HG03442 (cell line): ENCODE results near the gene KCTD16.

Source experiments
- ATAC-seq: cut with Tn5 transposase; IDR thresholded peaks from one replicate; pipeline ENCODE4 v1.9.1; 2021; ENCODE audit warnings: mild to moderate bottlenecking, moderate library complexity; ENCODE audit not compliant: unreplicated experiment

KCTD16 gene

DNA sequence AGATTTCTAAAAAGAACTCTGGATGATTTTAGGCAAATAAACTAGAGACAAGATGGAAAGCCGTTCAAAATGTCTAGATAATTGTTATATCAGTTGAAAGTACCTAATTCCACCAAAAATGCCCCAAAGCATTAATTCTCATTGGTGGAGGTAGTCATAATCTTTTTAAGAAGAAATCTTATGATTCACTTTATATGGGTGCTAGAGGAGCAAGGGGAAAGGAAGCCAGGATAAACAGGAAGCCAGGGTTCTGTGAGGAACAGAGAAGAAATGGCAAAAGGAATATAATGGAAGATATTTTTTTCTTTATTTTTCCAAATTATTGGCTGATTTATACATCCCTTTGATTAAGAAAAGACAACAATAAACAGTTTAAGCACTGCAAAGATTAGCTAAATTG is 8.0 kb upstream of the KCTD16 start:
- no peak for ATAC-seq

- ATAC-seq, result no peak
Measured at GRCh38 chr5:144166696-144167095, 4.0 kb upstream of the KCTD16 start.

DNA sequence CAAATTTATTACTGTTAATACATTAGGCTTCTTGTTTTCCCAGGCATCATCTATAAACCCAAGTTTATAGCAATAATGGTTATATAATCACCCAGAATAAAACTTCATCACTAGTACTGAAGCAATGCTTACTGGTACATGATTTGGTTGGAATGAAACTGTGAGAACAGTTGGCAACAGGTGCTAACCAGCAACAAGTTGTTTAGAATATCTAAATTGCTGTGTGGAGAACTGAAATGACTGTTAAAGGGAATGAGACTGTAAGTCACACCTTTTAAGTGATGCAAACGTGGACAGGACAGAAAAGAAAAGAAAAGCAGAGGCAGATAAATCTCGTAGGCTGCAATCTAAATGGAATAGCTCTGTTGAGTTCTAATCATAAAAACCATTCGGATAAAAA is 2.7 kb upstream of the KCTD16 start:
- ATAC-seq, result no peak

- ATAC-seq, result no peak
Measured at GRCh38 chr5:144169904-144170275, 783 bp upstream of the KCTD16 start.

DNA sequence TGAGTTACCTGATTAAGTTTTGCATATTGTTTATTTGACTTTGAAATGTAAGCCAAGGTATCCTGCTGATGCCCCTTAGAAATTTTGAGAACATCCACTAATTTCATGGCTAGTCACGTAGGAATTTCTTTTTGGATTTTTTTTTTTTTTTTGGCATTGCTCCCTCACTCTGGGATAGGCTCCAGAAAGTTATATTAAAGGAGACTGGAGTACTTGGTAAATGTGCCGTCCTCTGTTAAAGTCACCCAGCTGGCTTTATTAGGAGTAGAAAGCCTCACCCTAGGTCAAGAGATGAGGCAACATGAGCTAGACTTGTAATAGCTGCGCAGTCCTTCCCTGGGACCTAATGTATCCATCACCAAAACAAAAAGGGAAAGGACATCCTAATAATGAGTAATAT is 3.1 kb downstream of the KCTD16 start:
- no peak for ATAC-seq

DNA sequence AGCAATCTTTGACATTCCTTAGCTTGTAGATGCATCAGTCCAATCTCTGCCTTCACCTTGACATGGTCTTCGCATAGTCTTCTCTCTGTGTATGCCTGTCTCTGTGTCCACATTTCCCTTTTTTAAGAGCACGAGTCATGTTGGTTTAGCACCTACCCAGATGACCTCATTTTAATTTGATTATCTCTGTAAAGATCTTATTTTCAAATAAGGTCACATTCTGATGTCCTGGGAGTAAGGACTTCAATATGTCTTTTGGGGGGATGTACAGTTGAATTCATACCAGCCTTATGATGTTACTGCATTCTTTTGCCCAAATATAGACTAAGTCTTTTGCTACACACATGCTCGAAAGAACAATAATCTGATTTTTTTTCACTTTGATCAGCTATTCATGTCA is 6.9 kb downstream of the KCTD16 start:
- no peak for ATAC-seq

DNA sequence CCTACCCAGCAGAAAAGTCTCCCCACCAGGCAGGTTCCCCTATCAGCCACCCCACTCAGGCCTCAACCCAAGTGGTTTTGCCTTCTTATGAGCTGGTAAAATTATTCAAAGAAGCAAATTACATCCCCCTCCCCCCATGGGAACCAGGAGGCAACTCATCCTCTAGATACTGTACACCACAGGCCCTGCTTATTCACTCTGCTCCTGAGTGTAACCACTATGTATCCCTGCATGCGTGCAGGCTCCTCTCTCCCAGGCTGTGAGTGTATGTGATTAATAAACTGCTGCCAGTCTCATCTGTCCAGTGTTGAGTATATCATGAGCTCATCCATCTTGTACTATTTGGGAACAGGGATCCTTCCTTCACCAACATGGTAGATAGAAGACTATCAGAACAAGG is 8.6 kb downstream of the KCTD16 start:
- ATAC-seq, result no peak

- no peak for ATAC-seq
Measured at GRCh38 chr5:144183254-144183889, 12.7 kb downstream of the KCTD16 start.

DNA sequence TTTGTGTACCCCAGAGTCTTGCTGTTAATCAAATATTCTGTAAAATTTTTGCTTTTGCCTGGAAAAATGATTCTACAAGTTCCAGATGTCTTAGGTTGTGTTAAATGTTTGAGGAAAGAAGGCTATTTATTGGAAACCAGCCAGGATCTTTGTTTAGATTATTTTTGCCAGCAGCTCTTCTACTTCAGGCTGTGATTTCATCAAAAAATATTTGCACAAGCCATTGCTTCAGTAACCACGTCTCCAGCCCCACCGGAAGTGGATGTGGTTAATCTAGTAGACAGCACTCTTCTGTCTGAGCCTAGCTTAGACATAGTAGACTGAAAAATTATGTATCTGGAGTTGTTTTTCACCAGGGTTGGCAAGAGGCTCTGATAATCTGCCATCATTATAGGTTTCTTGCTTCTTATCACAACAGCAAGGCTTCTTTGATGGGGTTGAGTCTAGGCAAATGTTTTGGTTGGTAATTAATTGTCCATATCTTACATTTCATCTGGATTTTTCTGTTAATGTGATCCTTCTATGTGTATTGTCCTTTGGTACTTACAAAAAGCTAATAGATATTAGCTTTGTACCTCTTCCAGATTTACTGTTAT is 17.1 kb downstream of the KCTD16 start:
- ATAC-seq, result peak; percentile 68

- ATAC-seq, result peak; percentile 56
Measured at GRCh38 chr5:144189800-144190429, 19.2 kb downstream of the KCTD16 start.

GRCh38 chr5:144191531-144191930 is 20.9 kb downstream of the KCTD16 start:
- ATAC-seq, result no peak

- peak; percentile 83 for ATAC-seq
Measured at GRCh38 chr5:144191998-144192397, 21.3 kb downstream of the KCTD16 start.

DNA sequence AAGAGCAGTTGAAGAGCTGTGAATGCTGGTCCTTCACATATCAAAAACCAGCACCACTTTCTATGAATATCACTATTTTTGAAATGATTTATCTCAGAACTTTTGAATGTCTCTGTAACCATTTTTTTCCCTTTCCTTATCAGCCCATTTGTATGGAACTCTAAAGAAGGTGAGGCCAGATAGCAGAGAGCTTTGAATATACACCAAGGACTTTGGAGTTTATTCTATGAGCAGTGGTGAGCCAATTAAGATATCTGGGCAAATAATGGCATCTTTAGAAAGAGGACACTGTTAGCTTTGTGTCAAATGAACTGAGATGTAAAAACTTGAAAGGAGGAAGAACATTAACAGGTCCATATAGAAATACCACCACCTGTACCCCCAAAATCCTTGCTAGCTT is 22.0 kb downstream of the KCTD16 start:
- ATAC-seq, result no peak

DNA sequence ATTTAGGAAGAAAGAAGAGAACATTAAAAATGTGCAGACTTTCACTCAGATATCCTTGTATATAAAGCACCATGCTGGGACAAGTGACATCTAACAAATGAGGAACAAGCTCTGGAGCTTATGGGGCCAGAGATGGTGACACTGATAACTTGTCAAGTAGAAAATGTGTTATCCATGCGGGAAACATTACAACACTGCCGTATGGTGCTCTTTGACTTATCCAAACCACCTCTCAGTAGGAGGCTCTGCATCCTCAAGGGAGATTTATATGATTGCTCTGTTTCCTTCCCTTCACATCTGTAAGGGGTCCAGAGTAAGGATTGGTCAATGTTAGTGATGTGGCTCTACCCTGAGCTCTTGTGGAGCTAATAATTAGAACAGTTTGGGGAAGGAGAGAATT is 23.5 kb downstream of the KCTD16 start:
- ATAC-seq, result no peak

- ATAC-seq, result no peak
Measured at GRCh38 chr5:144195448-144195847, 24.8 kb downstream of the KCTD16 start.

- ATAC-seq, result no peak
Measured at GRCh38 chr5:144196612-144197011, 25.9 kb downstream of the KCTD16 start.

DNA sequence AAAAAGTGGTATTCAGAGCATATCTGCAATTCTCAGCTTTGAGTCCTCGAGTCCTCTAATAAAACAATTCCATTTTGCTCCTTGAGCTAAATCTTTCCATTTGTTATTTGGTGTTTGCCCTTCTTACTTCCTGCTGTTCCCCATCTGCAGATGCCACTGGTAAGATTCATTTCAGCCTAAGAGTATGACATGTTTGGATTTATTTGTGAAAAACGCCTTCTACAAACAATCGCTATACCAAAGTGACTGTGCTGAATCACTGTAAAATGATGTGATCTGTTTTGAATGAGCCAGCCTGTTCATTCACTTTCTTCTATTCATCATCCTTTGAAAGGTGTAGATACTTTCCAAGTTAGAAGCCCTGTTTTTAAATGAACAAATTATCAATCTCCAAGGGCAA is 27.7 kb downstream of the KCTD16 start:
- ATAC-seq, result no peak

DNA sequence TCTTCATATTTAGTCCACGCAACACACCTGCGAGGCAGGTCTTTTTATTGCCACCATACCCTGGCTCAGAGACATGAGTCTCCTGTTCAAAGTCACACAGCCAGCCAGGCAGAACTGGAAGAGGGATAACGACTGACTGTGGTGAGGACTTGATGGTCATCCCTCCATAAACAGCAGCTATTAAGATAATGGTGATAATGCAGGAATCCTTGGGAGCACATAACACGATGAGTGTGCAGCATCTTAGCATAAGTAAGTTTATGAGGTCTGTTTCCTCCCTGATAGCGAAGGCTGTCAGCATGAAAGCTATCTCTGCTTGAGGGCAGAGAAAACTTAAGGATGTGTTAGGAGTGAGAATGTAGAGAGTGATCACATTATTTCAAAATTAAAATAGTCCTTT is 30.9 kb downstream of the KCTD16 start:
- ATAC-seq, result no peak

GRCh38 chr5:144202072-144202471 is 31.4 kb downstream of the KCTD16 start:
- ATAC-seq, result no peak

GRCh38 chr5:144202726-144203125 is 32.1 kb downstream of the KCTD16 start:
- no peak for ATAC-seq

DNA sequence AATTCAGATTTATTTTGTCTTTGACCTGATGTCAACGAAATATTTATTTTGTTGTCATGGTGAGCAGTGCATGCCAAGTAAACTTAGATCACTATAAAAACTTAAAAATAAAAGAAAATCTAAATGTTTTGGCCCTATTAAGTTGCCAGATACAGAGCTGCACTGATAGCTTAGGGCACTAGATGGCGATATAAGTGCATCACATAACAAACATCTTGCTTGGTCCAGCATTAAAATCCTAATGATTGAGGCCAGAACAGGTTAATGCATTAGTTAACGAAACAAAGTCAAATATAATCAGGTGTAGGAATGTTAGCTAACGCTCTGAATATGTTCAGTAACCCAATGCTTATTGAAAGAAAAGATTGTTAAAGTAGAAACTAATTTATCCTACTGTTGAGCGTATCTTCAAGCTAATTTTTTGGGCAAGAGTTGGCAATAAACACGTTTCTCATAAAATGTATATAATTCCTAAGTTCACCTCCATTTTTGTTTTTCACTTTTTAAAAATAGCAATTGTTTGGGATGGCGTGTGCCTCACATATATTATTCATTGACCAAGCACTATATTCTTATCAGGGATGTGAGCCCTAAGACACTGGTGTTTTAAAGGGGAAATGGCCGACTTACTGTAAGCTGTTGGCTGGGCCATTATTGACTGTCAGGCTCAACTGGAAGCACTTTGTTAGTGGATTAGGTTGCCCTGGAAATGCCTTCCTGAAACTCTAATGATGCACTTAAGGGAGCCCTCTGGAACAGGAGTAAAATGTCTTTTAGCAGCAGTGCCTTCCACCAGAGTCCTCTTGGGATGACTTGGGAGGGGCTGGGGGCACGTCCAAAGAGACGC is 33.3 kb downstream of the KCTD16 start:
- ATAC-seq, result peak; percentile 90

DNA sequence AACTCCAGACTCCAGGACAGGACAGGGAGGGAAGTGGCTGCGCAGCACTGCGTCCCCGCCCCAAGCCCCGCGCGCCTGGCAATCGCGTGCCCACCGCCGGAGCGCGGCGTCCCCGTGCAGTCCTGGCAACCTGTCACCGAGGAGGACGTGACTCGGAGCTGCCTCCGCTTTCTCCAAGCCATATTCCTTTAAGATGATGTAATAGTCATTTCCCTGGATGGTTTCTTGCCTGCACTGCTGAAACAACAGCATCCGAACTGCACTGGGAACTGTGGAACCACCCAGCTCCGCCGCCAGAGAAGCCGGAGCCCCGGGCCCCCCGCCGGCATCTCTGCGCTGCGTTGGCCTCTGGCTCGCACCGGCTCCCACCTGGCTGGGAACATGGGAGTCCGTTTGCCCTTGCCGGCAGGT is 34.5 kb downstream of the KCTD16 start:
- ATAC-seq, result no peak
